Measurements from ENCODE around the gene NUP214.

NUP214 gene

DNA sequence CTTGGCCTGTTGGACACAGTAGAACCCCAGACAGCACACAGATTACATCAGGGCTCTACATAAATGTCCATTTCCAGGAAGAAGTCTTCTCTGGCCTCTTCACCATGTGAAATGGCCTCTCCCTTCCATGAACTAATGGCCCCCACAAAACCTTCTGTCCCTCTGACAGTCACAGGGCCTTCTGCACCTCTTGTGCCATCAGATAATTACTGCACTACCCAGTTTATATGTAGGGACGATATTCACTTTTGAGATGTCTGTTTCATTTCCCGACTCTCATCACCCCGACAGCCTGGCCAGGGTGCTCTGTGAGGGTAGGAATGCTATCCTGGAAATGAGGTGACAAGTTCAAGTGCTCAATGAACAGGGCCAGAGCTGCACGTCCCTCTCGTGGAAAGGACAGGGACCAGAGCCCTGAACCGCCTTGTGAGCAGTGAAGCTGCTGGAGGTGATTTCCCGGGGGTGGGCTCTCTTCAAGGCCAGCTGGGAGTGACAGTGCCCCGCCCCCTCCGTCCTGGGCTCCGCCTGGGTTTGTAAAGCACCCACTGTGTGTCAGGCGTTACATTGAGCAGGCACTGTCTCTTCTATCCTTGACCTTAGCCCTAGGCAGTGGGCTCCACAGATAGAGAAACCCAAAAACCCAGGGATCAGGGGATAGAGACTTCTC is 153.9 kb downstream of the NUP214 start:
- no peak for DNase-seq

- DNase-seq = no peak
Measured at GRCh38 chr9:131279863-131280570, 154.6 kb downstream of the NUP214 start.

DNA sequence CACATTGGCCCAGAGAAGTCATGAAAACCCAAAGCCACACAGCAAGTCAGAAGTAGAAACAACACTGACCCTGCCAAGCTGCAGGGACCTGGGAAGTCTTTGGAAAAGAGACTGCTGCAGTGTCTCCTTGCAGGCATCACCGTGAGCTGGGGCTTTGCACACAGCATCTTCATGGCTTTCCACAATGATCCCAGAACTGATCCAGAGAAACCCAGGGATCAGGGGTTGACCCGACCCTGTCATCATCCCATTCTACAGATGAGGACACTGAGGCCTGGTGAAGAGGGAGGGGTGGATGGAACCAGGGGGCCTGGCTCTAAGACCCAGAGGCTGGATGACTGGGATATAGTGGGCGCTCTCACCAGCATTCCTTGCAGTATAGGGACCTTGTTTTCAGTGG is 155.3 kb downstream of the NUP214 start:
- DNase-seq = no peak

DNA sequence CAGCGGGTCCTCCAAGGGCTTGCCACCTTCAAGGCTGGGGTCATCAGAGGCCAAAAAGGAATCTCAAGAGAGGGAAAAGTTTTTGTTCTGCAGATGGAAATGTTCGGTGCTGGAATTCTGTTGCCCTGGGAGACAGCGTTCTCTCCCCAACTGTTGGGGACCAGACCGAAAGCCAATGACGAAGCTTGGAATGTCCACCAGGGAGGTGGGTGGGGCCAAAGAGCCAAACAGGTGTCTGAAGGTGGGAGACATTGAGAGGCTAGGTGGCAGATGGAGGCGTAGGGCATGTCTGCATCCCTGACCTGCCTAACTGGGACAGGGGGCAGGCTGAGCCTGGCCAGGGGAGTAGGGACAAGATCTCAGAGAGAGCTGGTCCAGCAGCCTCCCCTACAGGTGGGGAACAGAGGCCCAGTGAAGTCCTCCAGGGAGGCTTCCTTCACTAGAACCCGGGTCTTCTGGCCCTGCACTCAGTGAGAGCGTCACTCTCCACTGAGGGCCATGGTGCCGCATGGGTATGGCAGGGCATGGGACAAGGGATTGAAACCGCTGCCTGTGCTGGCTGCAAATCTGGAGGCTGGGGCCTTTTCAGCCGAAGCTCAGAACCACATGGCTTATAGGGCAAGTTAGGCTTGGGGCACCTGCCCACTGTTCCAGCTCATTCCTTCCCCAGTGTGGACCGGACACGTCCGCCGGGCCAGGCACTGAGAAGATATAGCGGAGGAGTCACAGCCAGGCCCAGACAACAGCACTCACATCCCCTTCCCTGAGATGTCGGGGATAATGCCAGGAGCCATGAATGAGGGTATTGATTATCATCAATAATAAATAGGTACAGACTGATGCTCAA is 156.0 kb downstream of the NUP214 start:
- no peak for DNase-seq

DNA sequence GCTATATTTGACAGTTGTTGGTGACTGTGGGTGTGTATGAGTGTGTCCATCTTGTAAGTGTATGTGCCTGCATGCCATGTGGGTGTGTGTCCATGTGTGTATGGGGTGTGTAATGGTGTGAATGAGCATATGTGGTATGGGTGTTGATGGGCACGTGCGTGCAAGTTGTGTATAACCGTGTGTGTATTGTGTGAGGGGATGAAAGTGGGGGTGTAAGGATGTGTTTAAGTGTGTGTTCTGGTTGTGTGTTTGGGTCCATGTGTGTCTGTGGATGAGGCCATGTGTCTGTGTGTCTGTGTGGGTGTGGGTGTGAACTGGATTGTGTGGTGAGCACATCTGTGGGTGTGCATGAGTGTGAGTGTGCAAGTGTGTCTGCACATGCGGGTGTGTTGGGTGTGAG is 156.8 kb downstream of the NUP214 start:
- no peak for DNase-seq

GRCh38 chr9:131282688-131283422 is 157.5 kb downstream of the NUP214 start:
- DNase-seq = peak in 1 of 2 experiments; percentile 15

All from activated CD4-positive, alpha-beta T cell treated with anti-CD3 and anti-CD28 coated beads, Interleukin-2, amount 50 U/mL, for 48 hours (primary cell).